Lower leg skin (tissue), 4 donors: ENCODE data around the gene LRFN2. TPM values are rescaled to one million over a fixed set of nuclear protein-coding genes. Genes with fewer than 3 reads are reported as not detected.

Source experiments
- DNase-seq, 2 donors: peaks; one replicate each; pipeline ENCODE4 v3.0.0-alpha.2; 2019; ENCODE audit warnings: low spot score in 2 of 2
- H3K4me3 ChIP-seq: fragments of 200-600 bp; sonication (generic); 2 replicates; pipeline ENCODE4 v1.5.1; 2017; ENCODE audit warnings: mild to moderate bottlenecking, low read depth; ENCODE audit not compliant: poor library complexity, severe bottlenecking
- POLR2A ChIP-seq, 2 donors: fragments of 450-650 bp; IDR thresholded peaks; one replicate each; pipeline ENCODE4 v1.6.1; 2016 to 2017; ENCODE audit warnings: antibody characterized with exemption in 2 of 2, mild to moderate bottlenecking in 1 of 2, moderate library complexity in 1 of 2
- WGBS, 2 donors: methylation state at CpG; one replicate each; pipeline ENCODE4 v1.1.5; 2018; 5-methylcytosine and 5-hydroxymethylcytosine counted together
- intact Hi-C: fragments of 100-400 bp; cut with DNase I; formaldehyde crosslinking; loops from one replicate; pipeline ENCODE4 v1.15.0; 2023; ENCODE audit warnings: low total_unique reads
- total RNA-seq, 4 donors: library from RNA; depleted of rRNA; stranded (reverse); fragments of >200 nt; gene quantifications; one replicate each; pipeline ENCODE4 v1.1.0, GENCODE V29; 2016
- TF ChIP-seq, protein P1 (sequence below), 3 donors: fragments of 450-650 bp; IDR thresholded peaks; one replicate each; pipeline ENCODE4 v1.5.1; 2016; ENCODE audit warnings: antibody characterized with exemption in 3 of 3, mild to moderate bottlenecking in 3 of 3, moderate library complexity in 2 of 3

The LRFN2 gene
- total RNA-seq, 4 donors from 2014 or later, result 0.10 TPM; not detected in 3

DNA sequence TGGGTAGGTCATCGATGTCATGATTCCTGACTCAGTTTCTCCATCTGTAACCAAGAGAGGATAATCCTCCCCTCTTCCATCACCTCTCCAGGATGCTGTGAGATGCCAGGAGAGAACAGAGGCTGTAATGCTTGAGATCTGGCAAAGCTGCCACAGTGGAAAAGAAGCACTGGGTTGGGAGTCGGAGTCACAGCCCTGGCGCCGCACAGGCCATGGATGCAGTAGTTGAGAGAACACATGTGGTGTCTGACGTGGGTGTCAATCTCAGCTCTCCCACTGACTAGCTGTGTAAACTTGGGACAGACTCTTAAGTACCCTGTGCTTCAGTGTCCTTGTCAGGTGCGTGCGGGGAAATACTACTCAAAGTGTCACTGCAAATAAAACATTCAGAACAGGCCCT is 47.3 kb downstream of the LRFN2 start:
- WGBS, 2 donors, result 93 to 95% methylated on average over 7 of the region's 7 CpGs
- H3K4me3 ChIP-seq, result no peak overlapping the region
- no peak for DNase-seq
- intact Hi-C loops, result no loop called here
- no peak for TF ChIP-seq POLR2A (IDR thresholded peaks at IDR 0.05)

DNA sequence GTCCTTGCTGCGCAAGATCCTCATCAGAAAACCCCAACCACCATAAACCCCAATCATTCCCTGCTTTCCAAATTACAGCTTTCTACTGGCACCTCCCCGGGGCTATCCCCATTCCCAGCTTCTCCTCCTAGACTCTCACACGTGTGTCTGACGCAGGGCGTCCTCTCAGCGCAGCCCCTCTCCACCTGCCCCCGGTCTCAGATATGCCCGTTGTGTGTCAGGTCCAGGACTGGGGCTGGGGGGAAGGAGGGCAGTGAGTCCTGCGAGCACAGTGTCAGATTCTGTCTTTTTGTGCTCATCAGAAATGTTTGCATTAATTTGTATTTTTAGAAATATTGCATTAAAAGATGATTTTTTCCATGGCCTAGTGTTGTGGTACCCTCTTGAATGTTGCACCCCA is 48.6 kb downstream of the LRFN2 start:
- 77 to 79% methylated on average over 9 of the region's 9 CpGs for WGBS, 2 donors
- no peak overlapping the region for H3K4me3 ChIP-seq
- intact Hi-C loops, result no loop called here
- no peak for DNase-seq
- TF ChIP-seq, protein P1, sequence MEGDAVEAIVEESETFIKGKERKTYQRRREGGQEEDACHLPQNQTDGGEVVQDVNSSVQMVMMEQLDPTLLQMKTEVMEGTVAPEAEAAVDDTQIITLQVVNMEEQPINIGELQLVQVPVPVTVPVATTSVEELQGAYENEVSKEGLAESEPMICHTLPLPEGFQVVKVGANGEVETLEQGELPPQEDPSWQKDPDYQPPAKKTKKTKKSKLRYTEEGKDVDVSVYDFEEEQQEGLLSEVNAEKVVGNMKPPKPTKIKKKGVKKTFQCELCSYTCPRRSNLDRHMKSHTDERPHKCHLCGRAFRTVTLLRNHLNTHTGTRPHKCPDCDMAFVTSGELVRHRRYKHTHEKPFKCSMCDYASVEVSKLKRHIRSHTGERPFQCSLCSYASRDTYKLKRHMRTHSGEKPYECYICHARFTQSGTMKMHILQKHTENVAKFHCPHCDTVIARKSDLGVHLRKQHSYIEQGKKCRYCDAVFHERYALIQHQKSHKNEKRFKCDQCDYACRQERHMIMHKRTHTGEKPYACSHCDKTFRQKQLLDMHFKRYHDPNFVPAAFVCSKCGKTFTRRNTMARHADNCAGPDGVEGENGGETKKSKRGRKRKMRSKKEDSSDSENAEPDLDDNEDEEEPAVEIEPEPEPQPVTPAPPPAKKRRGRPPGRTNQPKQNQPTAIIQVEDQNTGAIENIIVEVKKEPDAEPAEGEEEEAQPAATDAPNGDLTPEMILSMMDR (IDR thresholded peaks at IDR 0.05), result no peak
- TF ChIP-seq POLR2A (IDR thresholded peaks at IDR 0.05), result no peak

GRCh38 chr6:40537446-40537845 is 49.7 kb downstream of the LRFN2 start:
- 88 to 93% methylated on average over 5 of the region's 5 CpGs for WGBS, 2 donors
- no peak for DNase-seq
- TF ChIP-seq POLR2A (IDR thresholded peaks at IDR 0.05), result no peak
- TF ChIP-seq, protein P1 (IDR thresholded peaks at IDR 0.05), result no peak

DNA sequence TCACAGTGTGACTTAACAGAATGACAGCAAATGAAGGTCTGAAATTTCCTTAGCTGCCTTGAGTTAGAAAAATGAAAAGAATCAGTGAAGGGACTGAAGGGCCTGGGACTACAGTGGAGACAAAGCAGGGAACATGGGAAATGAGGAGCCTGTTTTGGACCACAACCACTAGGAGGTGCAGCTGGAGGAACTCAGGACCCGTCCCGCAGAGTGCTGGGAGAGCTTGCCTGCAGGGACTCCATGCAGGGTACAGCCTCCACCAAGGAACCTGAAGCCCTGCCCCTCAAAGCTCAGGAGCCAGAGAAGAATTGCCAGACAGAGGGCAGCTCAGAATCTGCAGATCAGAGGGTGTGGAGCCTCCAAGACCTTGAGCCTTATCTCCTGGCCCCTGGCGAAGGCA is 50.7 kb downstream of the LRFN2 start:
- intact Hi-C loops, result no loop called here
- H3K4me3 ChIP-seq, result no peak overlapping the region
- 61 to 76% methylated on average over 3 of the region's 3 CpGs for WGBS, 2 donors
- TF ChIP-seq, protein P1 (IDR thresholded peaks at IDR 0.05), result no peak
- TF ChIP-seq POLR2A (IDR thresholded peaks at IDR 0.05), result no peak
- DNase-seq, result no peak

More at GRCh38 chr6:40537446-40537845, 49.7 kb downstream of the LRFN2 start:
- H3K4me3 ChIP-seq, result no peak overlapping the region
- intact Hi-C loops, result no loop called here

- WGBS, 2 donors, result 83 to 88% methylated on average over 7 of the region's 7 CpGs
- no peak for TF ChIP-seq POLR2A (IDR thresholded peaks at IDR 0.05)
- TF ChIP-seq, protein P1 (IDR thresholded peaks at IDR 0.05), result no peak
- DNase-seq, result no peak
- H3K4me3 ChIP-seq, result no peak overlapping the region
- intact Hi-C loops, result no loop called here
Measured at GRCh38 chr6:40535819-40536380, 51.3 kb downstream of the LRFN2 start.

DNA sequence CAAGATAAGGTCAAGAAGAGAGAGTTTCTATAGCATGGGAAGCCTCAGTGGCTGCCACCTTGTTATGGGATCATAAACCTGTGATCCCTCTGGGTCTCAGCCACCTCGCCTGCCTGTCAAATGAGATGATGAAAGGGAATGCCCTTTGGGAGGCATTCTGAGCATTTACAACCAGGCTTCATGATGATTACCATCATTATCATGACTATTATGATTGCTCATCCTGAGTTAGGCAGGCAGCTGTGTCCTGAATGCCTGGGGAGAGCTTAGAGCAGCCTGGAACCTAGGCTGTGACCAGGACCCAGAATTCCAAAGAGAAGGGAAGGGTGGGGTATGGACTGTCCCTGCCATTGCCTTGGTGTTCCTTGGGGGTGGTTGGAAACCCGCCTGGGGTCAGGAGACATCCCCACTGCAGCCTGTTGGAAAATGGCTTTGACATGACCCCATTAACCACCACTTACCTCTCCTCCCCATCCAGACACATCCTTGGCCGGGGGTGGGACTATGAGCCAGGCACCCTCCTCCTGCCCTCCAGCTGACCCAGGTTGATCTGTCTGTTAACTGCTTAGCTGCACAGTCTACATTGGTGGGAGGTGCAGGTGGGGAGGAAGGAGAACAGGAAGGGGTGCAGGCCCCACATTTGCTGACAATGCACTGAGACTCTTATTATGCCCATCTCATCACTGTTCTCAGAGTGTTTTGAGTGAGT is 51.9 kb downstream of the LRFN2 start:
- WGBS, 2 donors, result 78 to 83% methylated on average over 3 of the region's 3 CpGs

More for the DNA sequence above, 51.9 kb downstream of the LRFN2 start:
- intact Hi-C loops, result no loop called here
- DNase-seq, result no peak
- no peak overlapping the region for H3K4me3 ChIP-seq
- TF ChIP-seq POLR2A (IDR thresholded peaks at IDR 0.05), result no peak
- TF ChIP-seq, protein P1 (IDR thresholded peaks at IDR 0.05), result no peak
